CD4-positive, alpha-beta T cell treated with Interleukin-6 for 4 hours (primary cell): ENCODE data around the gene GATAD2B.

Experiments used
- DNase-seq: peaks from one replicate; pipeline ENCODE4 v3.0.0-alpha.2; 2020; ENCODE audit warnings: mixed read lengths

GATAD2B gene

GRCh38 chr1:153922972-153923925 lies at the start of gene GATAD2B:
TSS of gene GATAD2B (minus strand) at chr1:153922972. CDS start at chr1:153828347, 94,625 bp downstream.
- peak; percentile 99 for DNase-seq

GRCh38 chr1:153970346-153970745 lies 47.6 kb upstream of the GATAD2B start:
- DNase-seq = no peak

- no peak for DNase-seq
These were observed 46.2 kb upstream of the GATAD2B start for GRCh38 chr1:153968972-153969371.

- DNase-seq = no peak
These were observed 45.6 kb upstream of the GATAD2B start for GRCh38 chr1:153968408-153968807.

GRCh38 chr1:153968000-153968363 lies 45.2 kb upstream of the GATAD2B start:
- DNase-seq = no peak

GRCh38 chr1:153967107-153967999 lies 44.6 kb upstream of the GATAD2B start, which contains the start of gene CREB3L4:
TSS of gene CREB3L4 (plus strand) at chr1:153967902. CDS start at chr1:153968526, 624 bp downstream.
- peak; percentile 90 for DNase-seq

GRCh38 chr1:153963850-153964331 lies 41.1 kb upstream of the GATAD2B start:
- DNase-seq = no peak

GRCh38 chr1:153963030-153963849 lies 40.5 kb upstream of the GATAD2B start, which contains the start of gene SLC39A1:
TSS of gene SLC39A1 (minus strand) at chr1:153963537. CDS start at chr1:153962715, 822 bp downstream.
- peak; percentile 98 for DNase-seq

- no peak for DNase-seq
These were observed 39.6 kb upstream of the GATAD2B start for GRCh38 chr1:153962088-153963029.

- DNase-seq = no peak
These were observed 38.6 kb upstream of the GATAD2B start for GRCh38 chr1:153961421-153961820.

- DNase-seq = no peak
These were observed 37.4 kb upstream of the GATAD2B start for GRCh38 chr1:153960206-153960605.

GRCh38 chr1:153959454-153959853 lies 36.7 kb upstream of the GATAD2B start:
- no peak for DNase-seq

- DNase-seq = no peak
These were observed 36.1 kb upstream of the GATAD2B start for GRCh38 chr1:153958961-153959260.

GRCh38 chr1:153958111-153958960 lies 35.6 kb upstream of the GATAD2B start, which contains the start of gene CRTC2:
TSS of gene CRTC2 (minus strand) at chr1:153958612. CDS start at chr1:153958497, 115 bp downstream.
- DNase-seq = peak; percentile 99

GRCh38 chr1:153957744-153958110 lies 35.0 kb upstream of the GATAD2B start:
- peak; percentile 42 for DNase-seq

- DNase-seq = no peak
These were observed 34.4 kb upstream of the GATAD2B start for GRCh38 chr1:153956997-153957715.

- no peak for DNase-seq
These were observed 32.1 kb upstream of the GATAD2B start for GRCh38 chr1:153954826-153955225.

- no peak for DNase-seq
These were observed 31.1 kb upstream of the GATAD2B start for GRCh38 chr1:153953859-153954365.

GRCh38 chr1:153951801-153952200 lies 29.0 kb upstream of the GATAD2B start:
- DNase-seq = no peak
